ENCODE results near the gene TMEM253. TPM values are rescaled to one million over a fixed set of nuclear protein-coding genes. Genes with fewer than 3 reads are reported as not detected.

The TMEM253 gene
- total and polyA plus RNA-seq, 2 experiments from 2014 or later: 0.59 to 0.95 TPM

DNA sequence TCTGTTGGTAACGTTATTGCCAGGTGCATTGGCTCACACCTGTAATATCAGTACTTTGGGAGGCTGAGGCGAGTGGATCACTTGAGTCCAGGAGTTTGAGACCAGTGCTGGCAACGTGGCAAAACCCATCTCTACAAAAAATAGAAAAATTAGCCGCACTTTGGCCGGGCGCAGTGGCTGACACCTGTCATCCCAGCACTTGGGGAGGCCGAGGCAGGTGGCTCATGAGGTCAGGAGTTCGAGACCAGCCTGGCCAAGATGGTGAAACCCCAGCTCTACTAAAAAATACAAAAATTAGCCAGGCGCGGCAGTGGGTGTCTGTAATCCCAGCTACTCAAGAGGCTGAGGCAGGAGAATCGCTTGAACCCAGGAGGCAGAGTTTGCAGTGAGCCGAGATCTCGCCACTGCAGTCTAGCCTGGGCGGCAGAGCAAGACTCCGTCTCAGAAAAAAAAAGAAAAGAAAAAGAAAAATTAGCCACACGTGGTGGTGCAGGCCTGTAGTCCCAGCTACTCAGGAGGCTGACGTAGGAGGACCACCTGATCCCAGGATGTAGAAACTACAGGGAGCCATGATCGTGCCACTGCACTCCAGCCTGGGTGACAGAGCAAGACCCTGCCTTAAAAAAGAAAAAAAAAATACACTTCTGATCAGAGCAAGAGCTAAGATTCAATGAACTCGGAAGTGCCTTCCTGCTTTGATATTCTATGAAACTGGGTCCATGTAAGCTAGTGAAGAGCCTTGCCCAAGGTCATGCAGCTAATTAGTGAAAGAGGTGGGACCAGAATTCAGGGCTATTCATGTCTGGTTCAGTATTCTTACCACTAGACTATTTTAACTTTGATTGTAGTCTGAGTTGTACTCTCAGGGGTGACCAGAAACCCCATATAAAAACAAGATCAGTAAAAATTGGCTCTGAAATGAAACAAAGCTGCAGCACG is 47.4 kb upstream of the TMEM253 start:
- H3K27me3 ChIP-seq (ENCODE audit: insufficient read depth): no peaks in the 10 kb centered on the region
- H3K4me1 ChIP-seq (ENCODE audit: insufficient read depth): peaks cover 6% of the 10 kb centered on the region; the same call in 1 of the 2 replicates
- H4K20me1 ChIP-seq (replicated peaks; ENCODE audit: insufficient read depth): no peaks in the 10 kb centered on the region
- H3K27ac ChIP-seq (ENCODE audit: low read depth): no peak overlapping the region
- H2AFZ ChIP-seq: no peak overlapping the region
- ATAC-seq (no peak), DNase-seq (ENCODE audit: low spot score) (no peak)
- no peak overlapping the region for H3K4me2 ChIP-seq
- no peaks in the 10 kb centered on the region for H3K36me3 Mint-ChIP-seq (ENCODE audit: low read depth)
- H3K9me3 Mint-ChIP-seq: no peaks in the 10 kb centered on the region
- TF ChIP-seq, protein P1, sequence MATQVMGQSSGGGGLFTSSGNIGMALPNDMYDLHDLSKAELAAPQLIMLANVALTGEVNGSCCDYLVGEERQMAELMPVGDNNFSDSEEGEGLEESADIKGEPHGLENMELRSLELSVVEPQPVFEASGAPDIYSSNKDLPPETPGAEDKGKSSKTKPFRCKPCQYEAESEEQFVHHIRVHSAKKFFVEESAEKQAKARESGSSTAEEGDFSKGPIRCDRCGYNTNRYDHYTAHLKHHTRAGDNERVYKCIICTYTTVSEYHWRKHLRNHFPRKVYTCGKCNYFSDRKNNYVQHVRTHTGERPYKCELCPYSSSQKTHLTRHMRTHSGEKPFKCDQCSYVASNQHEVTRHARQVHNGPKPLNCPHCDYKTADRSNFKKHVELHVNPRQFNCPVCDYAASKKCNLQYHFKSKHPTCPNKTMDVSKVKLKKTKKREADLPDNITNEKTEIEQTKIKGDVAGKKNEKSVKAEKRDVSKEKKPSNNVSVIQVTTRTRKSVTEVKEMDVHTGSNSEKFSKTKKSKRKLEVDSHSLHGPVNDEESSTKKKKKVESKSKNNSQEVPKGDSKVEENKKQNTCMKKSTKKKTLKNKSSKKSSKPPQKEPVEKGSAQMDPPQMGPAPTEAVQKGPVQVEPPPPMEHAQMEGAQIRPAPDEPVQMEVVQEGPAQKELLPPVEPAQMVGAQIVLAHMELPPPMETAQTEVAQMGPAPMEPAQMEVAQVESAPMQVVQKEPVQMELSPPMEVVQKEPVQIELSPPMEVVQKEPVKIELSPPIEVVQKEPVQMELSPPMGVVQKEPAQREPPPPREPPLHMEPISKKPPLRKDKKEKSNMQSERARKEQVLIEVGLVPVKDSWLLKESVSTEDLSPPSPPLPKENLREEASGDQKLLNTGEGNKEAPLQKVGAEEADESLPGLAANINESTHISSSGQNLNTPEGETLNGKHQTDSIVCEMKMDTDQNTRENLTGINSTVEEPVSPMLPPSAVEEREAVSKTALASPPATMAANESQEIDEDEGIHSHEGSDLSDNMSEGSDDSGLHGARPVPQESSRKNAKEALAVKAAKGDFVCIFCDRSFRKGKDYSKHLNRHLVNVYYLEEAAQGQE (IDR thresholded peaks at IDR 0.05; ENCODE audit: unreplicated experiment): no peak
- TF ChIP-seq CREB1 (CRISPR knock-in tag; IDR thresholded peaks at IDR 0.05; ENCODE audit: low read depth) (no peak), EZH2 (IDR thresholded peaks at IDR 0.05; ENCODE audit: low read depth, unreplicated experiment) (no peak), STAT1 (IDR thresholded peaks at IDR 0.05; ENCODE audit: unreplicated experiment) (no peak), JUNB (IDR thresholded peaks at IDR 0.05; ENCODE audit: unreplicated experiment) (no peak)
- TF ChIP-seq, protein P2, sequence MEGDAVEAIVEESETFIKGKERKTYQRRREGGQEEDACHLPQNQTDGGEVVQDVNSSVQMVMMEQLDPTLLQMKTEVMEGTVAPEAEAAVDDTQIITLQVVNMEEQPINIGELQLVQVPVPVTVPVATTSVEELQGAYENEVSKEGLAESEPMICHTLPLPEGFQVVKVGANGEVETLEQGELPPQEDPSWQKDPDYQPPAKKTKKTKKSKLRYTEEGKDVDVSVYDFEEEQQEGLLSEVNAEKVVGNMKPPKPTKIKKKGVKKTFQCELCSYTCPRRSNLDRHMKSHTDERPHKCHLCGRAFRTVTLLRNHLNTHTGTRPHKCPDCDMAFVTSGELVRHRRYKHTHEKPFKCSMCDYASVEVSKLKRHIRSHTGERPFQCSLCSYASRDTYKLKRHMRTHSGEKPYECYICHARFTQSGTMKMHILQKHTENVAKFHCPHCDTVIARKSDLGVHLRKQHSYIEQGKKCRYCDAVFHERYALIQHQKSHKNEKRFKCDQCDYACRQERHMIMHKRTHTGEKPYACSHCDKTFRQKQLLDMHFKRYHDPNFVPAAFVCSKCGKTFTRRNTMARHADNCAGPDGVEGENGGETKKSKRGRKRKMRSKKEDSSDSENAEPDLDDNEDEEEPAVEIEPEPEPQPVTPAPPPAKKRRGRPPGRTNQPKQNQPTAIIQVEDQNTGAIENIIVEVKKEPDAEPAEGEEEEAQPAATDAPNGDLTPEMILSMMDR (conservative IDR thresholded peaks at IDR 0.05; ENCODE audit: low read depth in 2 of 2): no peak
- TF ChIP-seq, protein P3, sequence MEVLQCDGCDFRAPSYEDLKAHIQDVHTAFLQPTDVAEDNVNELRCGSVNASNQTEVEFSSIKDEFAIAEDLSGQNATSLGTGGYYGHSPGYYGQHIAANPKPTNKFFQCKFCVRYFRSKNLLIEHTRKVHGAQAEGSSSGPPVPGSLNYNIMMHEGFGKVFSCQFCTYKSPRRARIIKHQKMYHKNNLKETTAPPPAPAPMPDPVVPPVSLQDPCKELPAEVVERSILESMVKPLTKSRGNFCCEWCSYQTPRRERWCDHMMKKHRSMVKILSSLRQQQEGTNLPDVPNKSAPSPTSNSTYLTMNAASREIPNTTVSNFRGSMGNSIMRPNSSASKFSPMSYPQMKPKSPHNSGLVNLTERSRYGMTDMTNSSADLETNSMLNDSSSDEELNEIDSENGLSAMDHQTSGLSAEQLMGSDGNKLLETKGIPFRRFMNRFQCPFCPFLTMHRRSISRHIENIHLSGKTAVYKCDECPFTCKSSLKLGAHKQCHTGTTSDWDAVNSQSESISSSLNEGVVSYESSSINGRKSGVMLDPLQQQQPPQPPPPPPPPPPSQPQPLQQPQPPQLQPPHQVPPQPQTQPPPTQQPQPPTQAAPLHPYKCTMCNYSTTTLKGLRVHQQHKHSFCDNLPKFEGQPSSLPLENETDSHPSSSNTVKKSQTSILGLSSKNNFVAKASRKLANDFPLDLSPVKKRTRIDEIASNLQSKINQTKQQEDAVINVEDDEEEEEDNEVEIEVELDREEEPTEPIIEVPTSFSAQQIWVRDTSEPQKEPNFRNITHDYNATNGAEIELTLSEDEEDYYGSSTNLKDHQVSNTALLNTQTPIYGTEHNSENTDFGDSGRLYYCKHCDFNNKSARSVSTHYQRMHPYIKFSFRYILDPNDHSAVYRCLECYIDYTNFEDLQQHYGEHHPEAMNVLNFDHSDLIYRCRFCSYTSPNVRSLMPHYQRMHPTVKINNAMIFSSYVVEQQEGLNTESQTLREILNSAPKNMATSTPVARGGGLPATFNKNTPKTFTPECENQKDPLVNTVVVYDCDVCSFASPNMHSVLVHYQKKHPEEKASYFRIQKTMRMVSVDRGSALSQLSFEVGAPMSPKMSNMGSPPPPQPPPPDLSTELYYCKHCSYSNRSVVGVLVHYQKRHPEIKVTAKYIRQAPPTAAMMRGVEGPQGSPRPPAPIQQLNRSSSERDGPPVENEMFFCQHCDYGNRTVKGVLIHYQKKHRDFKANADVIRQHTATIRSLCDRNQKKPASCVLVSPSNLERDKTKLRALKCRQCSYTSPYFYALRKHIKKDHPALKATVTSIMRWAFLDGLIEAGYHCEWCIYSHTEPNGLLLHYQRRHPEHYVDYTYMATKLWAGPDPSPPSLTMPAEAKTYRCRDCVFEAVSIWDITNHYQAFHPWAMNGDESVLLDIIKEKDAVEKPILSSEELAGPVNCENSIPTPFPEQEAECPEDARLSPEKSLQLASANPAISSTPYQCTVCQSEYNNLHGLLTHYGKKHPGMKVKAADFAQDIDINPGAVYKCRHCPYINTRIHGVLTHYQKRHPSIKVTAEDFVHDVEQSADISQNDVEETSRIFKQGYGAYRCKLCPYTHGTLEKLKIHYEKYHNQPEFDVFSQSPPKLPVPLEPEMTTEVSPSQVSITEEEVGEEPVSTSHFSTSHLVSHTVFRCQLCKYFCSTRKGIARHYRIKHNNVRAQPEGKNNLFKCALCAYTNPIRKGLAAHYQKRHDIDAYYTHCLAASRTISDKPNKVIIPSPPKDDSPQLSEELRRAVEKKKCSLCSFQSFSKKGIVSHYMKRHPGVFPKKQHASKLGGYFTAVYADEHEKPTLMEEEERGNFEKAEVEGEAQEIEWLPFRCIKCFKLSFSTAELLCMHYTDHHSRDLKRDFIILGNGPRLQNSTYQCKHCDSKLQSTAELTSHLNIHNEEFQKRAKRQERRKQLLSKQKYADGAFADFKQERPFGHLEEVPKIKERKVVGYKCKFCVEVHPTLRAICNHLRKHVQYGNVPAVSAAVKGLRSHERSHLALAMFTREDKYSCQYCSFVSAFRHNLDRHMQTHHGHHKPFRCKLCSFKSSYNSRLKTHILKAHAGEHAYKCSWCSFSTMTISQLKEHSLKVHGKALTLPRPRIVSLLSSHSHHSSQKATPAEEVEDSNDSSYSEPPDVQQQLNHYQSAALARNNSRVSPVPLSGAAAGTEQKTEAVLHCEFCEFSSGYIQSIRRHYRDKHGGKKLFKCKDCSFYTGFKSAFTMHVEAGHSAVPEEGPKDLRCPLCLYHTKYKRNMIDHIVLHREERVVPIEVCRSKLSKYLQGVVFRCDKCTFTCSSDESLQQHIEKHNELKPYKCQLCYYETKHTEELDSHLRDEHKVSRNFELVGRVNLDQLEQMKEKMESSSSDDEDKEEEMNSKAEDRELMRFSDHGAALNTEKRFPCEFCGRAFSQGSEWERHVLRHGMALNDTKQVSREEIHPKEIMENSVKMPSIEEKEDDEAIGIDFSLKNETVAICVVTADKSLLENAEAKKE (CRISPR knock-in tag; IDR thresholded peaks at IDR 0.05): no peak
- TF ChIP-seq, protein P4, sequence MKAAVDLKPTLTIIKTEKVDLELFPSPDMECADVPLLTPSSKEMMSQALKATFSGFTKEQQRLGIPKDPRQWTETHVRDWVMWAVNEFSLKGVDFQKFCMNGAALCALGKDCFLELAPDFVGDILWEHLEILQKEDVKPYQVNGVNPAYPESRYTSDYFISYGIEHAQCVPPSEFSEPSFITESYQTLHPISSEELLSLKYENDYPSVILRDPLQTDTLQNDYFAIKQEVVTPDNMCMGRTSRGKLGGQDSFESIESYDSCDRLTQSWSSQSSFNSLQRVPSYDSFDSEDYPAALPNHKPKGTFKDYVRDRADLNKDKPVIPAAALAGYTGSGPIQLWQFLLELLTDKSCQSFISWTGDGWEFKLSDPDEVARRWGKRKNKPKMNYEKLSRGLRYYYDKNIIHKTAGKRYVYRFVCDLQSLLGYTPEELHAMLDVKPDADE (IDR thresholded peaks at IDR 0.05): no peak
- H3K4me3 ChIP-seq: no peak overlapping the region
- no peaks in the 10 kb centered on the region for H3F3A ChIP-seq (replicated peaks; ENCODE audit: low read depth)
- peaks cover 5% of the 10 kb centered on the region for H3K27me3 Mint-ChIP-seq (ENCODE audit: insufficient read depth, low read depth, poor library complexity)
- H3K9me2 ChIP-seq (ENCODE audit: insufficient read depth): no peaks in the 10 kb centered on the region; the same call in 1 of the 2 replicates
- H3K27ac Mint-ChIP-seq: no peak overlapping the region
- no peaks in the 10 kb centered on the region for H3K36me3 ChIP-seq (ENCODE audit: insufficient read depth)
- peaks cover 10% of the 10 kb centered on the region; the same call in 2 of the 3 replicates for H3K4me1 Mint-ChIP-seq
- H3K4me3 Mint-ChIP-seq: no peak overlapping the region
- H3K79me2 ChIP-seq (replicated peaks; ENCODE audit: insufficient read depth): no peaks in the 10 kb centered on the region

All from GM23338 (cell line).